ENCODE data around the gene PLN.
A peak's percentile ranks its signal among the peaks of the same experiment; 100 is the strongest.

Gene PLN

GRCh38 chr6:118548136-118548535, at the start of gene PLN:
PLN (plus strand) TSS chr6:118548296; CDS start chr6:118558922, 10,626 bp downstream.
- DNase-seq = no peak

GRCh38 chr6:118500130-118501015, 47.7 kb upstream of the PLN start:
- DNase-seq = no peak

GRCh38 chr6:118501099-118501498, 47.0 kb upstream of the PLN start:
- DNase-seq = no peak

- DNase-seq = no peak
Measured at GRCh38 chr6:118501765-118502164, 46.3 kb upstream of the PLN start.

GRCh38 chr6:118502169-118502568, 45.9 kb upstream of the PLN start:
- no peak for DNase-seq

GRCh38 chr6:118504611-118505010, 43.5 kb upstream of the PLN start:
- DNase-seq = no peak

- no peak for DNase-seq
Measured at GRCh38 chr6:118505656-118506055, 42.4 kb upstream of the PLN start.

- DNase-seq = no peak
Measured at GRCh38 chr6:118506071-118506638, 41.9 kb upstream of the PLN start.

GRCh38 chr6:118507636-118508035, 40.5 kb upstream of the PLN start:
- DNase-seq = no peak

GRCh38 chr6:118509009-118509617, 39.0 kb upstream of the PLN start:
- peak; percentile 44 for DNase-seq

- DNase-seq = no peak
Measured at GRCh38 chr6:118511930-118512715, 36.0 kb upstream of the PLN start.

- DNase-seq = no peak
Measured at GRCh38 chr6:118514689-118515088, 33.4 kb upstream of the PLN start.

GRCh38 chr6:118522422-118522821, 25.7 kb upstream of the PLN start:
- DNase-seq = no peak

GRCh38 chr6:118523216-118523615, 24.9 kb upstream of the PLN start:
- no peak for DNase-seq

- no peak for DNase-seq
Measured at GRCh38 chr6:118524686-118525085, 23.4 kb upstream of the PLN start.

GRCh38 chr6:118525913-118526780, 21.9 kb upstream of the PLN start:
- no peak for DNase-seq

GRCh38 chr6:118528129-118528528, 20.0 kb upstream of the PLN start:
- no peak for DNase-seq

- DNase-seq = no peak
Measured at GRCh38 chr6:118529756-118530155, 18.3 kb upstream of the PLN start.

GRCh38 chr6:118530942-118531341, 17.2 kb upstream of the PLN start:
- DNase-seq = no peak

- no peak for DNase-seq
Measured at GRCh38 chr6:118535176-118535844, 12.8 kb upstream of the PLN start.

- DNase-seq = no peak
Measured at GRCh38 chr6:118536478-118536877, 11.6 kb upstream of the PLN start.

- DNase-seq = no peak
Measured at GRCh38 chr6:118537574-118537973, 10.5 kb upstream of the PLN start.

Data from eye (tissue), 1 donor.